Gastroesophageal sphincter (tissue), 4 donors: ENCODE measurements around the gene OBSL1. TPM values are rescaled to one million over a fixed set of nuclear protein-coding genes. Genes with fewer than 3 reads are reported as not detected.

Source experiments
- ATAC-seq: fragments of 150-250 bp; one replicate; pipeline ENCODE4 v1.9.1; 2016; ENCODE audit warnings: mild to moderate bottlenecking, moderate library complexity
- H3K27ac ChIP-seq, 4 donors: fragments of 200-600 bp; sonication (generic) in 3 of 4; 1 replicate in 3 of 4; 2 replicates in 1 of 4; pipeline ENCODE4 v1.5.1; 2016 to 2019
- H3K27me3 ChIP-seq: fragments of 200-600 bp; sonication (generic); one replicate; pipeline ENCODE4 v1.5.1; 2019
- H3K36me3 ChIP-seq, 2 donors: fragments of 200-600 bp; sonication (generic); one replicate each; pipeline ENCODE4 v1.5.1; 2019; ENCODE audit warnings: control low read depth in 1 of 2
- H3K4me1 ChIP-seq, 3 donors: fragments of 200-600 bp; sonication (generic); 1 replicate in 2 of 3; 2 replicates in 1 of 3; pipeline ENCODE4 v1.5.1; 2016 to 2019; ENCODE audit warnings: control low read depth in 2 of 3
- H3K4me3 ChIP-seq, 2 donors: fragments of 200-600 bp; sonication (generic); one replicate each; pipeline ENCODE4 v1.5.1; 2019; ENCODE audit warnings: mild to moderate bottlenecking in 1 of 2, moderate library complexity in 1 of 2
- H3K9me3 ChIP-seq, 3 donors: fragments of 200-600 bp; sonication (generic); one replicate each; pipeline ENCODE4 v1.5.1; 2017 to 2019; ENCODE audit warnings: control low read depth in 2 of 3
- EP300 ChIP-seq: sonication (generic); formaldehyde crosslinking; IDR thresholded peaks from one replicate; pipeline ENCODE4 v1.6.1; 2017; ENCODE audit warnings: antibody characterized with exemption, mild to moderate bottlenecking
- POLR2A ChIP-seq, 2 donors: fragments of 450-650 bp; IDR thresholded peaks; one replicate each; pipeline ENCODE4 v1.6.1; 2017; ENCODE audit warnings: antibody characterized with exemption in 2 of 2, mild to moderate bottlenecking in 2 of 2, moderate library complexity in 1 of 2
- POLR2AphosphoS5 ChIP-seq: sonication (generic); formaldehyde crosslinking; IDR thresholded peaks from one replicate; pipeline ENCODE4 v1.6.1; 2017; ENCODE audit warnings: antibody characterized with exemption
- WGBS, 2 donors: methylation state at CpG; one replicate each; pipeline ENCODE4 v1.1.5; 2018; ENCODE audit warnings: low coverage in 1 of 2; 5-methylcytosine and 5-hydroxymethylcytosine counted together
- total RNA-seq, 4 donors: library from RNA; depleted of rRNA; stranded (reverse); fragments of >200 nt; gene quantifications; one replicate each; pipeline ENCODE4 v1.1.0, GENCODE V29; 2016
- TF ChIP-seq, protein P1 (sequence below), 4 experiments: fragments of 200-600 bp in 2 of 4; fragments of 450-650 bp in 2 of 4; sonication (generic) in 1 of 4; IDR thresholded peaks; one replicate each; pipeline ENCODE4 v1.5.1; 2017 to 2019; ENCODE audit warnings: antibody characterized with exemption in 4 of 4, mild to moderate bottlenecking in 2 of 4, moderate library complexity in 2 of 4

Gene OBSL1
- total RNA-seq, 4 donors from 2014 or later: 73.2 to 118 (median 81.6) TPM

- WGBS, 2 donors: 47 to 53% methylated on average over 3 to 5 of the region's 7 CpGs
- Histone ChIP-seq H3K27ac (no peak overlapping the region), H3K9me3 (no peaks in the 10 kb centered on the region), H3K36me3 (no peaks in the 10 kb centered on the region), H3K4me1 (peaks cover 0 to 33% (median 9%) of the 10 kb centered on the region in 3 donors), H3K27me3 (peaks cover 48% of the 10 kb centered on the region), H3K4me3 (no peak overlapping the region)
- TF ChIP-seq POLR2A (IDR thresholded peaks at IDR 0.05): no peak
- TF ChIP-seq, protein P1, sequence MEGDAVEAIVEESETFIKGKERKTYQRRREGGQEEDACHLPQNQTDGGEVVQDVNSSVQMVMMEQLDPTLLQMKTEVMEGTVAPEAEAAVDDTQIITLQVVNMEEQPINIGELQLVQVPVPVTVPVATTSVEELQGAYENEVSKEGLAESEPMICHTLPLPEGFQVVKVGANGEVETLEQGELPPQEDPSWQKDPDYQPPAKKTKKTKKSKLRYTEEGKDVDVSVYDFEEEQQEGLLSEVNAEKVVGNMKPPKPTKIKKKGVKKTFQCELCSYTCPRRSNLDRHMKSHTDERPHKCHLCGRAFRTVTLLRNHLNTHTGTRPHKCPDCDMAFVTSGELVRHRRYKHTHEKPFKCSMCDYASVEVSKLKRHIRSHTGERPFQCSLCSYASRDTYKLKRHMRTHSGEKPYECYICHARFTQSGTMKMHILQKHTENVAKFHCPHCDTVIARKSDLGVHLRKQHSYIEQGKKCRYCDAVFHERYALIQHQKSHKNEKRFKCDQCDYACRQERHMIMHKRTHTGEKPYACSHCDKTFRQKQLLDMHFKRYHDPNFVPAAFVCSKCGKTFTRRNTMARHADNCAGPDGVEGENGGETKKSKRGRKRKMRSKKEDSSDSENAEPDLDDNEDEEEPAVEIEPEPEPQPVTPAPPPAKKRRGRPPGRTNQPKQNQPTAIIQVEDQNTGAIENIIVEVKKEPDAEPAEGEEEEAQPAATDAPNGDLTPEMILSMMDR (IDR thresholded peaks at IDR 0.05): no peak
- TF ChIP-seq POLR2AphosphoS5: no peak
- TF ChIP-seq EP300: no peak
- no peak for ATAC-seq
Measured at GRCh38 chr2:219516888-219517287, 54.5 kb downstream of the OBSL1 start.

- H3K36me3 ChIP-seq: no peaks in the 10 kb centered on the region
- H3K9me3 ChIP-seq: no peaks in the 10 kb centered on the region
- TF ChIP-seq, protein P1 (IDR thresholded peaks at IDR 0.05): no peak
- TF ChIP-seq EP300 (no peak), POLR2A (IDR thresholded peaks at IDR 0.05) (no peak), POLR2AphosphoS5 (no peak)
- peaks cover 52% of the 10 kb centered on the region for H3K27me3 ChIP-seq
- 73 to 85% methylated on average over 6 to 7 of the region's 17 CpGs for WGBS, 2 donors
- H3K27ac ChIP-seq: no peak overlapping the region
- ATAC-seq: no peak
- peaks cover 0 to 25% (median 3%) of the 10 kb centered on the region in 3 donors for H3K4me1 ChIP-seq
- no peak overlapping the region for H3K4me3 ChIP-seq
Measured at GRCh38 chr2:219515874-219516629, 55.3 kb downstream of the OBSL1 start.

GRCh38 chr2:219514836-219515235 is 56.5 kb downstream of the OBSL1 start:
- TF ChIP-seq POLR2A (IDR thresholded peaks at IDR 0.05) (no peak), POLR2AphosphoS5 (no peak), EP300 (no peak)
- TF ChIP-seq, protein P1 (IDR thresholded peaks at IDR 0.05): no peak
- Histone ChIP-seq H3K27ac (no peak overlapping the region), H3K4me1 (peaks cover 0 to 29% (median 6%) of the 10 kb centered on the region in 3 donors), H3K36me3 (no peaks in the 10 kb centered on the region), H3K9me3 (no peaks in the 10 kb centered on the region), H3K27me3 (peaks cover 58% of the 10 kb centered on the region), H3K4me3 (no peak overlapping the region)
- WGBS, 2 donors: 80% methylated on average over 1 of the region's 21 CpGs; no CpG with 5 or more reads in 1 of the 2 donors
- ATAC-seq: no peak

GRCh38 chr2:219514196-219514761 is 57.1 kb downstream of the OBSL1 start, which contains the start of gene ASIC4:
ASIC4 (plus strand) TSS chr2:219514482; CDS start chr2:219514725, 243 bp downstream.
- Histone ChIP-seq H3K27ac (no peak within 1 kb of the TSS), H3K4me3 (no peak within 1 kb of the TSS), H3K27me3 (peaks cover 56% of the 10 kb centered on the region), H3K9me3 (no peaks in the 10 kb centered on the region), H3K4me1 (peaks cover 0 to 34% (median 10%) of the 10 kb centered on the region in 3 donors), H3K36me3 (no peaks in the 10 kb centered on the region)
- WGBS, 2 donors: 16% methylated on average over 16 of the region's 31 CpGs; no CpG with 5 or more reads in 1 of the 2 donors
- ATAC-seq: no peak
- no peak for TF ChIP-seq POLR2A (IDR thresholded peaks at IDR 0.05)
- TF ChIP-seq, protein P1 (IDR thresholded peaks at IDR 0.05): no peak
- no peak for TF ChIP-seq EP300
- TF ChIP-seq POLR2AphosphoS5: no peak
